Measurements from ENCODE around the gene ALDH3A2.

GRCh38 chr17:19618015-19618414 is 30.5 kb upstream of the ALDH3A2 start:
- TF ChIP-seq EZH2 (IDR thresholded peaks at IDR 0.05; ENCODE audit: borderline replicate concordance, insufficient read depth, low read depth, low read length, poor library complexity, severe bottlenecking) (no peak), CTCF (IDR thresholded peaks at IDR 0.05) (no peak)
